Measurements from ENCODE around the gene TSHZ1. TPM values are rescaled to one million over a fixed set of nuclear protein-coding genes. Genes with fewer than 3 reads are reported as not detected.

Gene TSHZ1
- total RNA-seq, 4 donors from 2014 or later = 16.3 to 34.8 (median 29.8) TPM

- Histone ChIP-seq H3K9me3 (no peaks in the 10 kb centered on the region), H3K36me3 (no peaks in the 10 kb centered on the region), H3K27me3 (no peaks in the 10 kb centered on the region), H3K4me1 (peaks cover 6 to 37% (median 15%) of the 10 kb centered on the region in 4 donors), H3K4me3 (no peak overlapping the region), H3K27ac (peak overlapping the region in 1 of 4 donors; percentile 1)
- WGBS, 2 donors (ENCODE audit: low coverage in 1 of 2) = 86 to 88% methylated on average over 1 of the region's 1 CpG
- in situ Hi-C loops (cut with MboI; ENCODE audit: low pct_ligation_motif_present in 1 of 4, low pct_unique_long_range_greater_than_20kb in 1 of 4, low sequenced_read_pairs in 3 of 4) (no loop called here), intact Hi-C loops (cut with DNase I; ENCODE audit: low total_unique reads) (loop anchor here (10.0 kb wide), 1 partner anchor 48 kb away; the partner anchor contains the start of gene PTGR3)
- TF ChIP-seq CTCF (IDR thresholded peaks at IDR 0.05) = no peak
- no peak for TF ChIP-seq POLR2AphosphoS5 (IDR thresholded peaks at IDR 0.05)
- TF ChIP-seq EP300 (IDR thresholded peaks at IDR 0.05; ENCODE audit: low read depth) = no peak
- TF ChIP-seq POLR2A (IDR thresholded peaks at IDR 0.05) = no peak
- no peak for DNase-seq
These were observed 42.4 kb downstream of the TSHZ1 start for GRCh38 chr18:75253043-75253442.

- peak overlapping the region in 1 of 4 donors; percentile 1 for H3K27ac ChIP-seq
- H3K9me3 ChIP-seq = no peaks in the 10 kb centered on the region
- whole genome bisulfite sequencing, 2 donors (ENCODE audit: low coverage in 1 of 2) = 75 to 94% methylated on average over 4 of the region's 4 CpGs
These were observed 43.2 kb downstream of the TSHZ1 start for GRCh38 chr18:75253784-75254183.

GRCh38 chr18:75255094-75255493, 44.5 kb downstream of the TSHZ1 start:
- Histone ChIP-seq H3K4me1 (peaks cover 0 to 28% (median 8%) of the 10 kb centered on the region in 4 donors), H3K27ac (no peak overlapping the region), H3K4me3 (no peak overlapping the region), H3K36me3 (no peaks in the 10 kb centered on the region), H3K9me3 (no peaks in the 10 kb centered on the region), H3K27me3 (no peaks in the 10 kb centered on the region)
- 91% methylated on average over 3 of the region's 3 CpGs for WGBS, 2 donors (ENCODE audit: low coverage in 1 of 2)
- DNase-seq = no peak
- TF ChIP-seq EP300 (IDR thresholded peaks at IDR 0.05; ENCODE audit: low read depth) (no peak), CTCF (IDR thresholded peaks at IDR 0.05) (no peak), POLR2A (IDR thresholded peaks at IDR 0.05) (no peak), POLR2AphosphoS5 (IDR thresholded peaks at IDR 0.05) (no peak)
- in situ Hi-C loops (cut with MboI; ENCODE audit: low pct_ligation_motif_present in 1 of 4, low pct_unique_long_range_greater_than_20kb in 1 of 4, low sequenced_read_pairs in 3 of 4) = no loop called here
- intact Hi-C loops (cut with DNase I; ENCODE audit: low total_unique reads) = loop anchor here (10.0 kb wide), 1 partner anchor 50 kb away; the partner anchor contains the start of gene PTGR3

More at GRCh38 chr18:75253784-75254183, 43.2 kb downstream of the TSHZ1 start:
- no peak overlapping the region for H3K4me3 ChIP-seq
- no peaks in the 10 kb centered on the region for H3K36me3 ChIP-seq
- no peaks in the 10 kb centered on the region for H3K27me3 ChIP-seq
- TF ChIP-seq POLR2A (IDR thresholded peaks at IDR 0.05) (no peak), EP300 (IDR thresholded peaks at IDR 0.05; ENCODE audit: low read depth) (no peak), CTCF (IDR thresholded peaks at IDR 0.05) (no peak), POLR2AphosphoS5 (IDR thresholded peaks at IDR 0.05) (no peak)
- no peak for DNase-seq
- intact Hi-C loops (cut with DNase I; ENCODE audit: low total_unique reads) = loop anchor here (10.0 kb wide), 1 partner anchor 49 kb away; the partner anchor contains the start of gene PTGR3
- H3K4me1 ChIP-seq = peaks cover 1 to 30% (median 9%) of the 10 kb centered on the region in 4 donors
- in situ Hi-C loops (cut with MboI; ENCODE audit: low pct_ligation_motif_present in 1 of 4, low pct_unique_long_range_greater_than_20kb in 1 of 4, low sequenced_read_pairs in 3 of 4) = no loop called here

- no peak for TF ChIP-seq POLR2AphosphoS5 (IDR thresholded peaks at IDR 0.05)
- TF ChIP-seq POLR2A (IDR thresholded peaks at IDR 0.05) = no peak
- TF ChIP-seq CTCF (IDR thresholded peaks at IDR 0.05) = no peak
- TF ChIP-seq EP300 (IDR thresholded peaks at IDR 0.05; ENCODE audit: low read depth) = no peak
- no peak overlapping the region for H3K27ac ChIP-seq
- H3K9me3 ChIP-seq = no peaks in the 10 kb centered on the region
- intact Hi-C loops (cut with DNase I; ENCODE audit: low total_unique reads) = loop anchor here (10.0 kb wide), 1 partner anchor 52 kb away; the partner anchor contains the start of gene PTGR3
- in situ Hi-C loops (cut with MboI; ENCODE audit: low pct_ligation_motif_present in 1 of 4, low pct_unique_long_range_greater_than_20kb in 1 of 4, low sequenced_read_pairs in 3 of 4) = no loop called here
- H3K27me3 ChIP-seq = no peaks in the 10 kb centered on the region
- H3K4me1 ChIP-seq = peaks cover 0 to 28% (median 8%) of the 10 kb centered on the region in 4 donors
- no peak overlapping the region for H3K4me3 ChIP-seq
- no peak for DNase-seq
- H3K36me3 ChIP-seq = no peaks in the 10 kb centered on the region
These were observed 45.8 kb downstream of the TSHZ1 start for GRCh38 chr18:75256376-75256775.
